AG09309 (cell line): ENCODE measurements around the gene PDE6A.

ENCODE experiments used
- DNase-seq: peaks from one replicate; pipeline ENCODE4 v3.0.0-alpha.2; 2010; ENCODE audit warnings: low read depth
- H3K4me3 ChIP-seq: 2 replicates; pipeline ENCODE4 v1.5.1; 2011; ENCODE audit warnings: mild to moderate bottlenecking, low read depth, low read length, moderate library complexity; ENCODE audit not compliant: control insufficient read depth
- TF ChIP-seq, protein P1 (sequence below): IDR thresholded peaks from 2 replicates; pipeline ENCODE4 v1.5.1; 2011; ENCODE audit warnings: mild to moderate bottlenecking, low read depth, low read length, inconsistent platforms; ENCODE audit not compliant: insufficient read depth, control insufficient read depth; ENCODE audit errors: missing control alignments

PDE6A gene

GRCh38 chr5:149840226-149840825 lies 104.3 kb downstream of the PDE6A start:
- TF ChIP-seq, protein P1, sequence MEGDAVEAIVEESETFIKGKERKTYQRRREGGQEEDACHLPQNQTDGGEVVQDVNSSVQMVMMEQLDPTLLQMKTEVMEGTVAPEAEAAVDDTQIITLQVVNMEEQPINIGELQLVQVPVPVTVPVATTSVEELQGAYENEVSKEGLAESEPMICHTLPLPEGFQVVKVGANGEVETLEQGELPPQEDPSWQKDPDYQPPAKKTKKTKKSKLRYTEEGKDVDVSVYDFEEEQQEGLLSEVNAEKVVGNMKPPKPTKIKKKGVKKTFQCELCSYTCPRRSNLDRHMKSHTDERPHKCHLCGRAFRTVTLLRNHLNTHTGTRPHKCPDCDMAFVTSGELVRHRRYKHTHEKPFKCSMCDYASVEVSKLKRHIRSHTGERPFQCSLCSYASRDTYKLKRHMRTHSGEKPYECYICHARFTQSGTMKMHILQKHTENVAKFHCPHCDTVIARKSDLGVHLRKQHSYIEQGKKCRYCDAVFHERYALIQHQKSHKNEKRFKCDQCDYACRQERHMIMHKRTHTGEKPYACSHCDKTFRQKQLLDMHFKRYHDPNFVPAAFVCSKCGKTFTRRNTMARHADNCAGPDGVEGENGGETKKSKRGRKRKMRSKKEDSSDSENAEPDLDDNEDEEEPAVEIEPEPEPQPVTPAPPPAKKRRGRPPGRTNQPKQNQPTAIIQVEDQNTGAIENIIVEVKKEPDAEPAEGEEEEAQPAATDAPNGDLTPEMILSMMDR, result no peak
- H3K4me3 ChIP-seq, result no peak overlapping the region
- DNase-seq, result no peak

DNA sequence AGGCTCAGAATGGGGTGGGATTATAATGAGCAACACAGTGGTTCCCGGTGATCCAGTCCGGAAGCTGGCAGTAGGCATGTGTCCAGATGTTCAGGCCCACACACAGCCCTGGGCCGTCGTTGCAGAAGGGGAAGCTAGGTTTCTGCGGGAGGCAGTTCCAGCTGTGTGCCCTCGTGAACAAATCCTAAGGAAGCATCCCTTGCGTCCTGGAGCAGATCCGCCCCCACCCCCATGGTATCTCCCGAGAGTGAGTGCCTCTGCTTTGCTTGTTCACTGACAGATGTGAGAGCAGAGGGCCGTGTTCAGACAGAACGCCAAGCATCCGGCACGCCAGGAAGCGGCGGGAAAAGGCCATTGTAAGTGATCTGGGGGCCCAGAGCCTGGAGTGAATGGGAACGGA lies 104.8 kb downstream of the PDE6A start:
- H3K4me3 ChIP-seq, result no peak overlapping the region
- DNase-seq, result no peak
- TF ChIP-seq, protein P1, result no peak

- TF ChIP-seq, protein P1, result no peak
- no peak for DNase-seq
Measured at GRCh38 chr5:149838881-149839739, 105.5 kb downstream of the PDE6A start.

GRCh38 chr5:149837680-149838269 lies 106.8 kb downstream of the PDE6A start:
- H3K4me3 ChIP-seq, result no peak overlapping the region
- TF ChIP-seq, protein P1, result peak; percentile 95
- peak; percentile 14 for DNase-seq

More at GRCh38 chr5:149838881-149839739, 105.5 kb downstream of the PDE6A start:
- H3K4me3 ChIP-seq, result no peak overlapping the region

DNA sequence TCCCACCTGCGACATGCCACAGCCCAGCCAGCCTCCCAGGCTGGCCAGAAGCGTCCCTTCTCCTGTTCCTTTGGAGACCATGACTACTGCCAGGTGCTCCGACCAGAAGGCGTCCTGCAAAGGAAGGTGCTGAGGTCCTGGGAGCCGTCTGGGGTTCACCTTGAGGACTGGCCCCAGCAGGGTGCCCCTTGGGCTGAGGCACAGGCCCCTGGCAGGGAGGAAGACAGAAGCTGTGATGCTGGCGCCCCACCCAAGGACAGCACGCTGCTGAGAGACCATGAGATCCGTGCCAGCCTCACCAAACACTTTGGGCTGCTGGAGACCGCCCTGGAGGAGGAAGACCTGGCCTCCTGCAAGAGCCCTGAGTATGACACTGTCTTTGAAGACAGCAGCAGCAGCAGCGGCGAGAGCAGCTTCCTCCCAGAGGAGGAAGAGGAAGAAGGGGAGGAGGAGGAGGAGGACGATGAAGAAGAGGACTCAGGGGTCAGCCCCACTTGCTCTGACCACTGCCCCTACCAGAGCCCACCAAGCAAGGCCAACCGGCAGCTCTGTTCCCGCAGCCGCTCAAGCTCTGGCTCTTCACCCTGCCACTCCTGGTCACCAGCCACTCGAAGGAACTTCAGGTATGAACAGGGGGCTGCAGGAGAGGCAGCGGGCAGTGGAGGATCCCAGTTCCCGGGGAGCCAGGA lies 108.0 kb downstream of the PDE6A start:
- no peak for DNase-seq
- TF ChIP-seq, protein P1, result no peak
- no peak overlapping the region for H3K4me3 ChIP-seq

- TF ChIP-seq, protein P1, result peak; percentile 86
- peak; percentile 62 for DNase-seq
- no peak overlapping the region for H3K4me3 ChIP-seq
Measured at GRCh38 chr5:149834246-149834855, 110.2 kb downstream of the PDE6A start.
